Neutrophil (primary cell): Measurements from ENCODE around the gene PNMT.

ENCODE experiments used
- H3K27ac ChIP-seq: fragments of 200-600 bp; sonication (generic); 2 replicates; pipeline ENCODE4 v1.5.1; 2016; ENCODE audit warnings: mild to moderate bottlenecking, moderate library complexity
- H3K27me3 ChIP-seq: fragments of 200-600 bp; sonication (generic); 2 replicates; pipeline ENCODE4 v1.6.0; 2016; ENCODE audit warnings: mild to moderate bottlenecking
- H3K36me3 ChIP-seq: fragments of 200-600 bp; sonication (generic); 2 replicates; pipeline ENCODE4 v1.5.1; 2017
- H3K4me1 ChIP-seq, 2 experiments: fragments of 200-600 bp in 1 of 2; sonication (generic) in 1 of 2; 1 replicate in 1 of 2; 2 replicates in 1 of 2; pipeline versions ENCODE4 v1.5.1 to v1.6.1; 2013 to 2016; ENCODE audit warnings: low read depth in 1 of 2, low read length in 1 of 2, mild to moderate bottlenecking in 1 of 2, moderate library complexity in 1 of 2; ENCODE audit not compliant: control insufficient read depth in 1 of 2, insufficient read depth in 1 of 2
- H3K4me3 ChIP-seq, 2 experiments: fragments of 200-600 bp in 1 of 2; sonication (generic) in 1 of 2; 1 replicate in 1 of 2; 2 replicates in 1 of 2; pipeline ENCODE4 v1.5.1; 2013 to 2016; ENCODE audit warnings: low read depth in 1 of 2, low read length in 1 of 2, mild to moderate bottlenecking in 1 of 2, moderate library complexity in 1 of 2
- H3K9me3 ChIP-seq: fragments of 200-600 bp; sonication (generic); 2 replicates; pipeline ENCODE4 v1.5.1; 2016
- TF ChIP-seq, protein P1 (sequence below): fragments of 200-600 bp; sonication (generic); IDR thresholded peaks from 2 replicates; pipeline ENCODE4 v1.5.1; 2016; ENCODE audit warnings: antibody characterized with exemption

Gene PNMT

GRCh38 chr17:39659279-39660010 is 8.8 kb upstream of the PNMT start:
- Histone ChIP-seq H3K4me3 (no peak overlapping the region), H3K9me3 (no peaks in the 10 kb centered on the region), H3K36me3 (peaks cover 90% of the 10 kb centered on the region), H3K4me1 (no peaks in the 10 kb centered on the region), H3K27ac (no peak overlapping the region), H3K27me3 (no peaks in the 10 kb centered on the region)
- TF ChIP-seq, protein P1, sequence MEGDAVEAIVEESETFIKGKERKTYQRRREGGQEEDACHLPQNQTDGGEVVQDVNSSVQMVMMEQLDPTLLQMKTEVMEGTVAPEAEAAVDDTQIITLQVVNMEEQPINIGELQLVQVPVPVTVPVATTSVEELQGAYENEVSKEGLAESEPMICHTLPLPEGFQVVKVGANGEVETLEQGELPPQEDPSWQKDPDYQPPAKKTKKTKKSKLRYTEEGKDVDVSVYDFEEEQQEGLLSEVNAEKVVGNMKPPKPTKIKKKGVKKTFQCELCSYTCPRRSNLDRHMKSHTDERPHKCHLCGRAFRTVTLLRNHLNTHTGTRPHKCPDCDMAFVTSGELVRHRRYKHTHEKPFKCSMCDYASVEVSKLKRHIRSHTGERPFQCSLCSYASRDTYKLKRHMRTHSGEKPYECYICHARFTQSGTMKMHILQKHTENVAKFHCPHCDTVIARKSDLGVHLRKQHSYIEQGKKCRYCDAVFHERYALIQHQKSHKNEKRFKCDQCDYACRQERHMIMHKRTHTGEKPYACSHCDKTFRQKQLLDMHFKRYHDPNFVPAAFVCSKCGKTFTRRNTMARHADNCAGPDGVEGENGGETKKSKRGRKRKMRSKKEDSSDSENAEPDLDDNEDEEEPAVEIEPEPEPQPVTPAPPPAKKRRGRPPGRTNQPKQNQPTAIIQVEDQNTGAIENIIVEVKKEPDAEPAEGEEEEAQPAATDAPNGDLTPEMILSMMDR = no peak

DNA sequence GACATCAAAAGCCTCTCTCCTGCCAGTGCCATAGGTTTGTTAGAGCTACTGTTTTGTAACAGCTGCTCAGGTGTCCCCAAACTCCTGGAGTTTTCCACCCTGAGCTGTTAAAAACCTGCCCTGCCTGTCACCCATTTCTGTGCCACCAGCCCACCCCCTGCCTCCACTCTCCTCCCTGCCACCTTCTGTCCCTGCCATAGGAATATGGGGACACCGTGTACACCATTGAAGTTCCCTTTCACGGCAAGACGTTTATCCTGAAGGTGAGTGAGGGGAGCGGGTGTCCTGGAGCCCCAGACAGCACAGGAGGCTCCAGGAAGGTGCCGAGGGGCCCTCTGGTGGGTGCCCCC is 8.3 kb upstream of the PNMT start:
- Histone ChIP-seq H3K27me3 (peaks cover 4% of the 10 kb centered on the region), H3K9me3 (no peaks in the 10 kb centered on the region), H3K36me3 (peaks cover 87% of the 10 kb centered on the region), H3K27ac (no peak overlapping the region), H3K4me3 (no peak overlapping the region), H3K4me1 (no peaks in the 10 kb centered on the region)
- TF ChIP-seq, protein P1 = no peak

GRCh38 chr17:39660397-39661385 is 7.6 kb upstream of the PNMT start:
- peaks cover 83% of the 10 kb centered on the region for H3K36me3 ChIP-seq
- no peak overlapping the region for H3K27ac ChIP-seq
- H3K27me3 ChIP-seq = peaks cover 12% of the 10 kb centered on the region
- TF ChIP-seq, protein P1 = no peak
- H3K4me1 ChIP-seq = no peaks in the 10 kb centered on the region
- no peaks in the 10 kb centered on the region for H3K9me3 ChIP-seq
- no peak overlapping the region for H3K4me3 ChIP-seq

GRCh38 chr17:39661744-39662541 is 6.3 kb upstream of the PNMT start:
- H3K36me3 ChIP-seq = peaks cover 73% of the 10 kb centered on the region

More at GRCh38 chr17:39661744-39662541, 6.3 kb upstream of the PNMT start:
- Histone ChIP-seq H3K27me3 (peaks cover 24% of the 10 kb centered on the region), H3K27ac (no peak overlapping the region), H3K4me1 (no peaks in the 10 kb centered on the region), H3K9me3 (no peaks in the 10 kb centered on the region), H3K4me3 (no peak overlapping the region)
- TF ChIP-seq, protein P1 = no peak
